CD1c-positive myeloid dendritic cell (primary cell): ENCODE results near the gene TPRX2.
"Not testable (repeated sequence)": the region's sequence is repeated elsewhere in the genome, so short reads cannot be mapped to it uniquely, and the experiment has no call there.

Source experiments
- DNase-seq: peaks from one replicate; pipeline ENCODE4 v3.0.0-alpha.2; 2016; ENCODE audit errors: extremely low spot score

Gene TPRX2, protein sequence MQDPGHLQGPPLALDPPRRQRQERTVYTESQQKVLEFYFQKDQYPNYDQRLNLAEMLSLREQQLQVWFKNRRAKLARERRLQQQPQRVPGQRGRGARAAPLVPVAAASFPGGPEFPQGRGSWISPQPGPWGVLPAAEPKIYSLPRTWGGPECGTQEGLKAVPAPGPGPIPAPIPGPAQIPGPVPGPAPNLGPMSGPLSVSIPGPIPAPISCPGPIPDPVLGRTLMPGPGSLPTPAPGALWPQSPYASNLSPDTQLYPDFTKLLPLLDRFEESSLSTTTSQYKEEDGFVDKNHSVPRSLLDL

DNA sequence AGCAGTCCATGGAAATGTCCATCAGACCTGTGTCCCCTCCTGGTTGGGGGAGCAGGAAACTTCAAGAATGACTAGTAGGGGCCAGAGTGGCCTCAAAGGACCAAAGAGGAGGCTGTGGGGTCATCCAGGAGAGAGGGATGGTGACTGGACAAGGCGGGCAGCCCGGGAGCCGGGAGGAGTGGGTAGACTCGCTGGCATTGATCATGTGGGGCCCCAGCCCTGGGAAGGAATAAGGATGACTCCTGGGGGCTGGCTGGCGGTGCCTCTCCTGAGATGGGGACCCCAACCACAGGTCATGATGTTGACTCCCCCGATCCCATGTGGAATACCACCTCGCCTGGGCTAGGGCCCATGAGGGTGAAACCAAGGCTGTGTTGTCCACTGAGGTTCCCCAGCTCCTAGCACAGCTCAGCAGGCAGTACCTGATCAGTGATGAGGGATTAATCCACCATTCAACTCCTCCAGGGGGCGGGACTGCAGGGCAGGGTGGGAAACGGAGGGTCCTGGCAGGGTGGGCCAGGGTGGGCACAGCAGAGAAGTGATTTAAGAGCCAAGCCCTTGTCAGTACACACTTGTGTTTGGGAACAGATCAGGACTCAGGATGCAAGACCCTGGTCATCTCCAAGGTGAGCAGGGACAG lies at the start of gene TPRX2:
Gene TPRX2 (plus strand): TSS at position 590 of the 640 bp plus-strand sequence. CDS start 12 bp downstream, at position 602.
- not testable (repeated sequence) for DNase-seq

DNA sequence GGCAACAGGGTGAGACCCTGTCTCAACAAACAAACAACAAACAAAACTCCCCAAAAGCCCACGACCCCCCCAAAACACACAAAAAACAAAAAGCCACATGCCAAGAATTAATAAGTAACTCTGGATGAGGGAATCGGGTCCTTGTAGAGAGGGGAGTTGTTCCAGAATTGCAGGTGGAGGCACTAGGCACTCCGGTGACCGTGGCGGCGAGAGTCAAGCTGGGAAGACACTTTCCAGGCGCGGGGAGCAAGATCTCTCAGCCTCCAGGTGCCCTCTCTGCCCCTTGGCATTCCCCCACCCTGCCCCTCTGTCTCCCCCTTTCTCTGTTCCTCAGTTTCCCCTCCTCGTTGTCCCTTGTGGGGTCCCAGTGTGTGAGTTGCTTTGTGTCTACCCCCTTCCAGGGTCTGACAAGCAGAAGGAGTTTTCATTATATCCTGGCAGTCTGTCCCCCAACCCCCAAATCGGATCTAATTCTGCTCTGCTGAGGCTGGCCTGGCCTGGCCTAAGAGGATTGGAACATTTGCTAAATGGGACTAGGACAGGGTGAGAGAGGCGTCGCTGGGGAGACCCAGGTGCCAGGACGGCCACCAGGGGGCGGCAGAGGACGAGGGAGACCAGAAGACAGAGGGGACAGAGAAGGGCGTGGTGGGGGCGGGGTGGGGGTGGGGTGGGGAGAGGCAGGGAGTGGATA lies 45.6 kb upstream of the TPRX2 start:
- DNase-seq: peak; percentile 67

- no peak for DNase-seq
These were observed 45.1 kb upstream of the TPRX2 start for GRCh38 chr19:47813995-47814328.

DNA sequence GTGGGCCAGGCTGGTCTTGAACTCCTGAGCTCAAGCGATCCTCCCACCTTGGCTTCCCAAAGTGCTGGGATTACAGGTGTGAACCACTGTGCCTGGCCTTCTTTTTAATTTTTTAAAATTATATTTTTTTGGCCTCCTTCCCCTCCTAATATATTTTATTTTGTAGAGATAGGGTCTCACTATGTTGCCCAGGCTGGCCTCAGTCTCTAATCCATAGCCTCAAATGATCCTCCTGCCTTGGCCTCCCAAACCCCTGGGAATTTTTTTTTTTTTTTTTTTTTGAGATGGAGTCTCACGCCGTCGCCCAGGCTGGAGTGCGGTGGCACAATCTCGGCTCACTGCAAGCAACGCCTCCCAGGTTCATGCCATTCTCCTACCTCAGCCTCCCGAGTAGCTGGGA lies 42.8 kb upstream of the TPRX2 start:
- not testable (repeated sequence) for DNase-seq

GRCh38 chr19:47818221-47818620 lies 40.8 kb upstream of the TPRX2 start:
- not testable (repeated sequence) for DNase-seq

- no peak for DNase-seq
These were observed 39.2 kb upstream of the TPRX2 start for GRCh38 chr19:47819858-47820257.

- DNase-seq: no peak
These were observed 38.6 kb upstream of the TPRX2 start for GRCh38 chr19:47820410-47820809.

DNA sequence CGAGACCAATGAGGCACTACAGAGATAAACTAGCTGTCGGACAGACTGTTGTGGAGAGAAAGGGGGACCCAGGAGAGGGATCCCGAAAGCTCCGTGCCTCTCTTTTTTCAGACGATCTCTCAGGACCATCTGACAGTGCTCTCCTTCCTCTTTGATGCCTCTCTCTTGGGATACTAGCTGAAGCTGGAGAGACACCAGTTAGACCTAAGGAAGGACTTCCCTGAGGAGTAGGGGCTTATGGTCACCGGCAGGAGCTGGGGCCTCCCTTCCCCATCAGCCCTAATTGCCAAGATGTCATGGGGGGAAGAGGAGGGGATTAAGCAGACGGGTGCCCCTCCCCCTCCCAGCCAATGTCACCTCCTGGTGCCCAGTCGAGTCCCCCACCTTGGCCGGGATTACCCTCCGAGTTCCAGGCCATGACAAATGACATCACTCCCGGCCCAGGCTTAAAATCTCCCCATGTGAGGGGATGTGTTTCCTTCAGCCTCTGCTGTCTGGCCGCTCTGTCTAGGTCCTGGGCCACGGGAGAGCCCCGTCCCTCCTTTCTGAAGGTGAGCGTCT lies 37.5 kb upstream of the TPRX2 start, which contains the start of gene CRX:
Gene CRX (plus strand): TSS at position 478 of the 561 bp plus-strand sequence. CDS start 12,507 bp downstream, outside the sequence.
- no peak for DNase-seq

DNA sequence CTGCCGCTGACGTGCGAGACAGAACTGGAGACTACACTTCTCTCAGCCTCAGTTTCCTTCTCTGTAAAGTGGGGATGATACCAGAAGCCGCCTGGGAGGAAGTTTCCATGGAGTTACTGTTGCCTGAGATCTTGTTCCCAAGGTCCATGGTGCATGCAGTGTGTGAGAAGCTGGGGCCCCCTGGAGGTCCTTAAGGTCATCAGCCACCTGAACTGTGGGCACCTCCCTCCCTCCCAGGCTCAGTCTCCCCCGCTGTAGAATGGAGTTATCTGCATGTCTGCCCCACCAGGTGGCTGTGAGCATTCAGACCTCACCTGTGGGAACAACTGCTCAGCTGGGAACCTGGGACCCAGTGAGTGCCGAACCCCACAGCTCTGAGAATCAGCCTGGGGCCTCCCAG lies 34.6 kb upstream of the TPRX2 start:
- no peak for DNase-seq

DNA sequence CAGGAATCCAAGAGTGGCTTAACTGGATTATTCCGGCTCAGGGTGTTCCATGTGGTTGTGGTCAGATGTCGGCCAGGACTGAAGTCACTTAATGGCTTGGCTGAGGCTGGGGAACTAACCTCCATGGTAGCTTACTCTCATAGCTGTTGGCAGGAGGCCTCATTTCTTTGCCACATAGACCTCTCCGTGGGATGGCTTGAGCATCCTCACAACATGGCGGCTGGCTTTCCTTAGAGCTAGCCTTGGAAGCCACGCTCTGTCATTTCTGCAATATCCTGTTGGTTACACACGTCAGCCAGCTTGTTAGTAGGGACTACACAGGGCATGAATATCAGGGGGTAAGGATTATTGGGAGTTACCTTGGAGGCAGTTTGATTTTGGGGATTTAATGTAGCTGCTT lies 32.2 kb upstream of the TPRX2 start:
- no peak for DNase-seq

- DNase-seq: no peak
These were observed 26.3 kb upstream of the TPRX2 start for GRCh38 chr19:47832723-47833122.

DNA sequence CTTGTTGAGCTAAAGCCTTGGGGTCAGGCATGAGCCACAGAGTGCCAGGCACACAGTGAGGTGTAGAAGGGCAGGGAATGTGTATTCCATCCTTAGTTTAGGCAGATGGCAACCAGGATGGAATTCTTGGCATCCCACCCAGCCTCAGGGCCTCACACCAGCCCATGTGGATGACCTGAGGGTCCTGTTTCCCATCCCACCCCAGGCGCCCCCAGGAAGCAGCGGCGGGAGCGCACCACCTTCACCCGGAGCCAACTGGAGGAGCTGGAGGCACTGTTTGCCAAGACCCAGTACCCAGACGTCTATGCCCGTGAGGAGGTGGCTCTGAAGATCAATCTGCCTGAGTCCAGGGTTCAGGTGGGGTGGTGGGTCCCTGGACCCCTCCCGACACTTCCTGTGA lies 23.0 kb upstream of the TPRX2 start:
- DNase-seq: no peak

DNA sequence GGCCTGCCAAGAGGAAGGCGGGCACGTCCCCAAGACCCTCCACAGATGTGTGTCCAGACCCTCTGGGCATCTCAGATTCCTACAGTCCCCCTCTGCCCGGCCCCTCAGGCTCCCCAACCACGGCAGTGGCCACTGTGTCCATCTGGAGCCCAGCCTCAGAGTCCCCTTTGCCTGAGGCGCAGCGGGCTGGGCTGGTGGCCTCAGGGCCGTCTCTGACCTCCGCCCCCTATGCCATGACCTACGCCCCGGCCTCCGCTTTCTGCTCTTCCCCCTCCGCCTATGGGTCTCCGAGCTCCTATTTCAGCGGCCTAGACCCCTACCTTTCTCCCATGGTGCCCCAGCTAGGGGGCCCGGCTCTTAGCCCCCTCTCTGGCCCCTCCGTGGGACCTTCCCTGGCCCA lies 19.6 kb upstream of the TPRX2 start:
- DNase-seq: no peak

- no peak for DNase-seq
These were observed 19.1 kb upstream of the TPRX2 start for GRCh38 chr19:47839913-47840312.

GRCh38 chr19:47842941-47843340 lies 16.1 kb upstream of the TPRX2 start:
- DNase-seq: no peak

DNA sequence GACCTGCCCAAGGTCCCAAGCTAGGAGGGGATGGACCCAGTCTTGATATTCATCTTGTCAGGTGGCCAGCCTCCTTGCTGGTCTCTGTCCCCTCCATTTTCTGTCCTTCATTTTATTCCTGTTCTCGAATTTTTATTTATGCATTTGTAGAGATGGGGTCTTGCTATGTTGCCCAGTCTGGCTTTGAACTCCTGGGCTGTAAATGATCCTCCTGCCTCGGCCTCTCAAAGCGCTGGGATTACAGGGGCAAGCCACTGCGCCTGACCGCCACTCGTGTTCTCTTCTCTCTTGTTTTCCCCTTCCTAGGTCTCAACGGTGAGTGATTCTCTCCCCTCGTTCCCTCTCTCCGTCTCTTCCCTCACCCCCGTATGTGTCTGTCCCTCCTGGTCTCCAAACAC lies 10.6 kb upstream of the TPRX2 start:
- DNase-seq: no peak

GRCh38 chr19:47848823-47849473 lies 10.1 kb upstream of the TPRX2 start:
- peak; percentile 47 for DNase-seq

GRCh38 chr19:47853003-47853402 lies 6.0 kb upstream of the TPRX2 start:
- no peak for DNase-seq

- DNase-seq: no peak
These were observed 4.6 kb upstream of the TPRX2 start for GRCh38 chr19:47854459-47854858.

DNA sequence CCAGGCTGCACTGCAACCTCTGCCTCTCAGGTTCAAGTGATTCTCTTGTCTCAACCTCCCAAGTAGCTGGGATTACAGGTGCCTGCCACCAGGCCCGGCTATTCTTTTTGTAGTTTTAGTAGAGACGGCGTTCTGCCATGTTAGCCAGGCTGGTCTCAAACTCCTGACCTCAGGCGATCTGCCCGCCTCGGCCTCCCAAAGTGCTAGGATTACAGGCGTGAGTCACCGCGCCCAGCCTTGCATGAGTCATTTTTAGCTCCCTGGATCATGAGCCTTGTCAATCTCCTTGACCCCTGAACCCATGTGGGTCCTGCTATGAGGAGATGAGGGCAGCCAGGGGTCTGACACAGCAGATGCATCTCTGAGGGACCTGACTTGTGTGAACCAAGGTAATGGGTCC lies 804 bp upstream of the TPRX2 start:
- DNase-seq: not testable (repeated sequence)

DNA sequence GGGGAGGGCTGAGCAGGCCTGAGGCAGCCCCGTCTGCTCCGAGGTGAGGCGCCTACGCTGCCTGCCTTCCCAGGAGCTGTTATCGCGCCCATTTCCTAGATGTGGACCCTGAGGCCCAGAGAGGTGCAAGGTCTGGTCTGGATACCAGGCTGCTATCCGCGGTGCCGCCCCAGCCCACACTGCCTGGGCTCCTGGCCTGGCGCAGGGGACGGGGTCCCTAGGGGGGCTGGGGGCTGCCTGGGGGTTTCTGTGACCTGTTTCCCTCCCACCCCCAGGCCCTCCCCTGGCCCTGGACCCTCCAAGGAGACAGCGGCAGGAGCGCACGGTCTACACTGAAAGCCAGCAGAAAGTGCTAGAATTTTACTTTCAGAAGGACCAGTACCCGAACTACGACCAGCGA lies 803 bp downstream of the TPRX2 start:
- DNase-seq: not testable (repeated sequence)
